GM12878 (cell line): Measurements from ENCODE around the gene DNAJC5G. TPM values are rescaled to one million over a fixed set of nuclear protein-coding genes. Genes with fewer than 3 reads are reported as not detected.

Experiments
- ATAC-seq: fragments of 200-7000 bp; cut with Tn5 transposase; 3 replicates; pipeline ENCODE4 v1.9.1; 2020; ENCODE audit warnings: mild to moderate bottlenecking, moderate library complexity
- BruUV-seq: library from RNA; stranded (reverse); fragments of 400-500 nt; replicated peaks from 2 replicates; lab custom pipeline; 2021; lab: Mats Ljungman, UMichigan
- CTCF ChIA-PET: fragments of 300-600 bp; sonication (Branson Sonifier 250); formaldehyde crosslinking; extraction: SDS; loops from one replicate; lab custom pipeline; 2021; ENCODE audit warnings: inconsistent platforms; lab: Yijun Ruan, JAX
- POLR2A ChIA-PET: fragments of 350-600 bp; formaldehyde crosslinking; extraction: SDS; loops from one replicate; lab custom pipeline; 2021; ENCODE audit warnings: inconsistent platforms; lab: Charles Lee
- RAD21 ChIA-PET: fragments of 300-600 bp; sonication (Branson Sonifier 250); formaldehyde crosslinking; loops from one replicate; lab custom pipeline; 2023; ENCODE audit warnings: antibody characterized with exemption; ENCODE audit not compliant: unreplicated experiment; lab: Charles Lee
- SMC1A ChIA-PET: fragments of 300-600 bp; sonication (Branson Sonifier 250); formaldehyde crosslinking; loops from one replicate; lab custom pipeline; 2023; ENCODE audit not compliant: unreplicated experiment, uncharacterized antibody; lab: Charles Lee
- DNase-seq: peaks from one replicate; pipeline ENCODE4 v3.0.0-alpha.2; 2011; ENCODE audit warnings: low read depth, low spot score
- FAIRE-seq: peaks from 3 replicates; lab custom pipeline; 2011; peaks lifted over from hg19 to GRCh38; lab: Jason Lieb, UNC
- H2AFZ ChIP-seq: 2 replicates; pipeline ENCODE4 v1.6.0; 2011; ENCODE audit warnings: low read depth, low read length, control low read depth; ENCODE audit not compliant: control insufficient read depth
- H3K27ac ChIP-seq: 2 replicates; pipeline ENCODE4 v1.5.1; 2011; ENCODE audit warnings: control low read depth; ENCODE audit not compliant: control insufficient read depth, insufficient read depth
- H3K27me3 ChIP-seq, 2 experiments: replicated peaks in 1 of 2; 2 replicates each; pipeline versions ENCODE4 v1.6.0 to v1.6.1; 2011; ENCODE audit warnings: low read length in 1 of 2; ENCODE audit not compliant: control insufficient read depth in 2 of 2, insufficient read depth in 2 of 2
- H3K36me3 ChIP-seq, 2 experiments: 2 replicates each; pipeline ENCODE4 v1.5.1; 2011; ENCODE audit warnings: low read length in 1 of 2; ENCODE audit not compliant: control insufficient read depth in 2 of 2, insufficient read depth in 2 of 2
- H3K4me1 ChIP-seq: 2 replicates; pipeline ENCODE4 v1.6.1; 2011; ENCODE audit warnings: mild to moderate bottlenecking, low read length, moderate library complexity, mixed read lengths; ENCODE audit not compliant: control insufficient read depth, insufficient read depth
- H3K4me2 ChIP-seq: 2 replicates; pipeline ENCODE4 v1.6.0; 2011; ENCODE audit warnings: control low read depth; ENCODE audit not compliant: control insufficient read depth, insufficient read depth
- H3K4me3 ChIP-seq: fragments of 200-600 bp; sonication (generic); 2 replicates; pipeline ENCODE4 v1.5.1; 2016
- H3K79me2 ChIP-seq: 2 replicates; pipeline ENCODE4 v1.6.0; 2011; ENCODE audit warnings: low read length; ENCODE audit not compliant: control insufficient read depth, insufficient read depth
- H3K9ac ChIP-seq: 2 replicates; pipeline ENCODE4 v1.8.0; 2011; ENCODE audit warnings: low read length, control low read depth, mixed read lengths; ENCODE audit not compliant: control insufficient read depth, insufficient read depth
- H3K9me3 ChIP-seq: replicated peaks from 3 replicates; pipeline ENCODE4 v1.5.1; 2011; ENCODE audit warnings: mild to moderate bottlenecking, low read length; ENCODE audit not compliant: control insufficient read depth, insufficient read depth
- H4K20me1 ChIP-seq: 2 replicates; pipeline ENCODE4 v1.6.0; 2011; ENCODE audit not compliant: control insufficient read depth, insufficient read depth
- BCL3 ChIP-seq: IDR thresholded peaks from 2 replicates; pipeline ENCODE4 v1.6.1; 2011; ENCODE audit warnings: borderline replicate concordance, low read depth, mild to moderate bottlenecking, moderate library complexity, low read length; ENCODE audit not compliant: insufficient read depth, poor library complexity, severe bottlenecking
- BMI1 ChIP-seq: fragments of 450-650 bp; IDR thresholded peaks from 2 replicates; pipeline ENCODE4 v1.6.1; 2016; ENCODE audit warnings: mild to moderate bottlenecking, moderate library complexity, borderline replicate concordance
- IKZF1 ChIP-seq: fragments of 450-650 bp; conservative IDR thresholded peaks from 2 replicates; pipeline ENCODE4 v1.6.1; 2017; ENCODE audit warnings: antibody characterized with exemption, mild to moderate bottlenecking
- MAX ChIP-seq: IDR thresholded peaks from 2 replicates; pipeline ENCODE4 v1.6.1; 2012; ENCODE audit warnings: low read depth, low read length, improper control_type of control experiment
- NKRF ChIP-seq: fragments of 450-650 bp; conservative IDR thresholded peaks from 2 replicates; pipeline ENCODE4 v1.6.1; 2017; ENCODE audit warnings: mild to moderate bottlenecking, moderate library complexity
- NRF1 ChIP-seq: conservative IDR thresholded peaks from 2 replicates; pipeline ENCODE4 v1.6.1; 2011; ENCODE audit warnings: mild to moderate bottlenecking, low read depth, low read length, improper control_type of control experiment
- SUZ12 ChIP-seq: fragments of 200-600 bp; sonication (generic); IDR thresholded peaks from one replicate; pipeline ENCODE4 v1.6.1; 2018; ENCODE audit warnings: antibody characterized with exemption, mild to moderate bottlenecking; ENCODE audit not compliant: unreplicated experiment
- ZNF217 ChIP-seq: fragments of 450-650 bp; IDR thresholded peaks from 2 replicates; pipeline ENCODE4 v1.6.1; 2017; ENCODE audit warnings: antibody characterized with exemption, mild to moderate bottlenecking
- WGBS: methylation state at CpG from one replicate; pipeline ENCODE4 v1.1.6; 2016; ENCODE audit warnings: low lambda C conversion rate; ENCODE audit not compliant: insufficient replicate concordance, insufficient coverage; ENCODE audit errors: missing lambda C conversion rate; 5-methylcytosine and 5-hydroxymethylcytosine counted together
- in situ Hi-C: fragments of 300-500 bp; cut with MboI; formaldehyde crosslinking; loops from 9 replicates; pipeline ENCODE4 v1.14.3; 2018; ENCODE audit warnings: mixed read lengths
- intact Hi-C: fragments of 100-400 bp; cut with micrococcal nuclease; formaldehyde crosslinking; loops from one replicate; pipeline ENCODE4 v1.14.2; 2022; ENCODE audit not compliant: unreplicated experiment
- polyA plus RNA-seq, 11 experiments: library from polyadenylated mRNA; depleted of rRNA in 4 of 11; unstranded in 6 of 11; stranded (reverse) in 5 of 11; fragments of >200 nt; fragmentation: Nextera tagmentation in 4 of 11; fragmentation: Illumina TruSeq in 1 of 11; extraction: Ambion mirVana in 4 of 11; extraction: Trizol in 1 of 11; gene quantifications; 1 replicate in 1 of 11; 2 replicates in 10 of 11; pipeline versions ENCODE4 v1.2.1 to v1.2.3, GENCODE V29; 2011 to 2016; ENCODE audit warnings: inconsistent platforms in 2 of 11, missing spikeins in 2 of 11, low read depth in 1 of 11
- total RNA-seq, 4 experiments: library from RNA; depleted of rRNA in 3 of 4; stranded (reverse); fragments of >200 nt in 3 of 4; fragmentation: Illumina TruSeq in 1 of 4; extraction: Trizol in 1 of 4; gene quantifications; 2 replicates each; pipeline versions ENCODE4 v1.2.1 to v1.2.3, GENCODE V29; 2013 to 2021

The DNAJC5G gene
- total and polyA plus RNA-seq, 10 of the 15 experiments (the other 5 are each of a cell fraction or from before 2014, with no cell fraction given), result not detected

DNA sequence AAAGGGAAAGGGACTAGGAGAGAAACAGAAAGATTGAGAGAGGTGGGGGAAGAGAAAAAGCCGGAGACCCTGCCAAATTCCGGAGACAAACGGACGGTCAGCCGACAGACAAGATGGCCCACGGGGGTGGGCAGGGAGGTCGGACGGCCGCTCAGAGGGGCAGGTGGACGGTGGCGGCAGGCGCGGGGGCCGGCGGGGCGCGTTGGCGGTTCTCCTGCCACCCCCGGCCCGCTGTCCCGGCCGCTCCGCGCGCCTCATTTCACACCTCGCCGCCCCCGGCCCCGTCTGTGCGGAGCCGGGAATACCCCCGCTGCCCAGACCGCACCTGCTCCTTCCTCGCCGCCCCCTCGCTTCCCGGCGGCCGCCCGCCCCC, 13.3 kb upstream of the DNAJC5G start:
- Histone ChIP-seq H3K4me2 (peak overlapping the region; percentile 82; the same call in 1 of the 2 replicates), H3K4me1 (peaks cover 18% of the 10 kb centered on the region), H3K79me2 (no peaks in the 10 kb centered on the region), H2AFZ (no peak overlapping the region), H3K27ac (no peak overlapping the region), H3K4me3 (no peak overlapping the region), H4K20me1 (no peaks in the 10 kb centered on the region), H3K36me3 (no peaks in the 10 kb centered on the region), H3K9ac (no peak overlapping the region), H3K27me3 (peaks cover 24 to 41% of the 10 kb centered on the region in 2 experiments), H3K9me3 (no peaks in the 10 kb centered on the region)
- no TSS peak for BruUV-seq
- ChIA-PET SMC1A (no interaction called here), POLR2A (no interaction called here), RAD21 (interaction anchor here (1.0 kb wide), 1 partner anchor 18 kb away, joined by 3 read pairs; no protein-coding TSS in a partner anchor), CTCF (no interaction called here)
- DNase-seq (no peak), ATAC-seq (no peak), FAIRE-seq (no peak)
- no peak for TF ChIP-seq BCL3
- peak; percentile 26; the same call in 1 of the 2 replicates for TF ChIP-seq IKZF1
- 19% methylated on average over 12 of the region's 40 CpGs for whole genome bisulfite sequencing
- intact Hi-C loops (no loop called here), in situ Hi-C loops (no loop called here)

GRCh38 chr2:27262379-27263286, 12.6 kb upstream of the DNAJC5G start, which contains the start of gene SLC30A3:
Gene SLC30A3 (minus strand): TSS chr2:27263047. CDS start chr2:27262906, 141 bp downstream.
- H3K9ac ChIP-seq, result no peak within 1 kb of the TSS
- 5% methylated on average over 58 of the region's 96 CpGs for WGBS
- H3K79me2 ChIP-seq, result no peaks in the 10 kb centered on the region
- SMC1A ChIA-PET, result no interaction called here
- H3K27me3 ChIP-seq, result peaks cover 24 to 41% of the 10 kb centered on the region in 2 experiments
- no peaks in the 10 kb centered on the region for H3K36me3 ChIP-seq
- no peaks in the 10 kb centered on the region for H4K20me1 ChIP-seq
- peak within 1 kb of the TSS; percentile 76; the same call in 1 of the 2 replicates for H3K4me3 ChIP-seq
- H3K4me1 ChIP-seq, result peaks cover 18% of the 10 kb centered on the region
- CTCF ChIA-PET, result interaction anchor here (1.7 kb wide), 1 partner anchor 17 kb away, joined by 6 read pairs; no protein-coding TSS in a partner anchor
- FAIRE-seq (no peak), ATAC-seq (peak; percentile 75), DNase-seq (no peak)
- in situ Hi-C loops, result no loop called here
- peak within 1 kb of the TSS; percentile 98 for H3K4me2 ChIP-seq
- H3K9me3 ChIP-seq, result no peaks in the 10 kb centered on the region
- intact Hi-C loops, result no loop called here
- H3K27ac ChIP-seq, result no peak within 1 kb of the TSS
- RAD21 ChIA-PET, result interaction anchor here (1.0 kb wide), 1 partner anchor 17 kb away, joined by 3 read pairs; no protein-coding TSS in a partner anchor
- POLR2A ChIA-PET, result no interaction called here
- no peak for TF ChIP-seq ZNF217
- peak; percentile 73 for TF ChIP-seq SUZ12
- no peak for TF ChIP-seq MAX
- no peak for TF ChIP-seq NRF1
- TF ChIP-seq BMI1, result peak; percentile 44; the same call in 1 of the 2 replicates
- TF ChIP-seq NKRF, result no peak
- H2AFZ ChIP-seq, result peak within 1 kb of the TSS; percentile 47
- no TSS peak for BruUV-seq
